RWPE1 (cell line): ENCODE results near the gene CHRNA7.

Experiments used
- CTCF ChIA-PET: fragments of 350-600 bp; sonication (Branson Sonifier 250); formaldehyde crosslinking; extraction: SDS; loops from one replicate; lab custom pipeline; 2021; lab: Yijun Ruan, JAX
- POLR2A ChIA-PET: fragments of 400-600 bp; formaldehyde crosslinking; extraction: SDS; loops from one replicate; lab custom pipeline; 2020; ENCODE audit warnings: antibody characterized with exemption; ENCODE audit not compliant: low non-redundant PET; lab: Yijun Ruan, JAX
- DNase-seq: peaks from one replicate; pipeline ENCODE4 v3.0.0; 2012; ENCODE audit warnings: low spot score
- H3K27ac ChIP-seq: fragments of 450-650 bp; 2 replicates; pipeline ENCODE4 v1.5.1; 2017
- TF ChIP-seq, protein P1 (sequence below): fragments of 450-650 bp; conservative IDR thresholded peaks from 2 replicates; pipeline ENCODE4 v1.5.1; 2017; ENCODE audit warnings: low read depth, mild to moderate bottlenecking

The CHRNA7 gene

DNA sequence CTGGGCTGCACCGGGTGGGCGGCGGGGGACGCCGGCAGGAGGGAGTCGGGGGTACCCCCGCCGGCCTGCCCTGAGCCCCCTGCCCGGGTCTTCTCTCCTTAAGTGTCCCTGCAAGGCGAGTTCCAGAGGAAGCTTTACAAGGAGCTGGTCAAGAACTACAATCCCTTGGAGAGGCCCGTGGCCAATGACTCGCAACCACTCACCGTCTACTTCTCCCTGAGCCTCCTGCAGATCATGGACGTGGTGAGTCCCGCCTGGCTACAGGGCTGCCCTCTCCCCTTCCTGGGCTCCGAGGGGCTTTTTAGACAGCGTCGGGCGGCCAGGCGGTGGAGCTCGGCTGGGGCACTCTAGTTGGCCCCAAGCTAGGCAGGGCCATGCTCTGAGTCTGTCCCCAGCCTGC, 480 bp downstream of the CHRNA7 start:
- H3K27ac ChIP-seq: no peak overlapping the region
- DNase-seq: no peak
- TF ChIP-seq, protein P1, sequence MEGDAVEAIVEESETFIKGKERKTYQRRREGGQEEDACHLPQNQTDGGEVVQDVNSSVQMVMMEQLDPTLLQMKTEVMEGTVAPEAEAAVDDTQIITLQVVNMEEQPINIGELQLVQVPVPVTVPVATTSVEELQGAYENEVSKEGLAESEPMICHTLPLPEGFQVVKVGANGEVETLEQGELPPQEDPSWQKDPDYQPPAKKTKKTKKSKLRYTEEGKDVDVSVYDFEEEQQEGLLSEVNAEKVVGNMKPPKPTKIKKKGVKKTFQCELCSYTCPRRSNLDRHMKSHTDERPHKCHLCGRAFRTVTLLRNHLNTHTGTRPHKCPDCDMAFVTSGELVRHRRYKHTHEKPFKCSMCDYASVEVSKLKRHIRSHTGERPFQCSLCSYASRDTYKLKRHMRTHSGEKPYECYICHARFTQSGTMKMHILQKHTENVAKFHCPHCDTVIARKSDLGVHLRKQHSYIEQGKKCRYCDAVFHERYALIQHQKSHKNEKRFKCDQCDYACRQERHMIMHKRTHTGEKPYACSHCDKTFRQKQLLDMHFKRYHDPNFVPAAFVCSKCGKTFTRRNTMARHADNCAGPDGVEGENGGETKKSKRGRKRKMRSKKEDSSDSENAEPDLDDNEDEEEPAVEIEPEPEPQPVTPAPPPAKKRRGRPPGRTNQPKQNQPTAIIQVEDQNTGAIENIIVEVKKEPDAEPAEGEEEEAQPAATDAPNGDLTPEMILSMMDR: no peak
- ChIA-PET POLR2A (no interaction called here), CTCF (interaction anchor here (0.6 kb wide), 1 partner anchor 630 kb away, joined by 3 read pairs; no protein-coding TSS in a partner anchor)

DNA sequence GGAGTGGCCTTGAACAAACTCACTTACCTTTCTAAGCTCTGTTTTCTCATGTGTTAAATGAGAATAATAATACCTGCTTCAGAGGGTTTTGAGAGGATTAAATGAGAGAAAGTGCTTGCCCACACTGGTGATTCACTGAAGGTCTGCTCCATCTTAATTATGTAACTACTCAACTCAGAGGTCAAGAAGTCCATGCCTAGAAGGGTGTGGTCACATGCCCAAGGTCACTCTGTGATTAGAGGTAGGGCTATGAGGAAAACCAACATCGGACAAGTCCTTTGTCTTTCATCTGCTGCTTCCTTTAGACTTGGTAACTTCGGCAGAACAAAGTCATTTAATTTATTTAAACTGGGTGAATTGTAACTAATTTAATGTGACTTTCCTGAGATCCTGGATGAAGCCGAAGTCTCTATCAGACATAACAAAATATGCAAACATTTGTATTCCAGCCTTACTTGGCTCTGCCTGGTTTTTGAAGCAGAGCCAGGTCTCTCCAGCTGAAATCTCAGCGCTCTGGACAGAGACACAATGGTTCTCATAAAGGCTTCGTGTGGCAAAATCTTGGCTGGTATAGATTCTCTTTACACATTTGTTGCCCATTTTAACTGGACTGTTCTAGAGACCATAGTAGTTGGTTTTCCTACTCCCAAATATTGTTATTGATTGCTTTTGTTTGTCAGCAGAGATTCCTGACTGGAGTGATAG, 3.0 kb downstream of the CHRNA7 start:
- TF ChIP-seq, protein P1: no peak
- DNase-seq: no peak
- ChIA-PET CTCF (no interaction called here), POLR2A (no interaction called here)
- no peak overlapping the region for H3K27ac ChIP-seq

DNA sequence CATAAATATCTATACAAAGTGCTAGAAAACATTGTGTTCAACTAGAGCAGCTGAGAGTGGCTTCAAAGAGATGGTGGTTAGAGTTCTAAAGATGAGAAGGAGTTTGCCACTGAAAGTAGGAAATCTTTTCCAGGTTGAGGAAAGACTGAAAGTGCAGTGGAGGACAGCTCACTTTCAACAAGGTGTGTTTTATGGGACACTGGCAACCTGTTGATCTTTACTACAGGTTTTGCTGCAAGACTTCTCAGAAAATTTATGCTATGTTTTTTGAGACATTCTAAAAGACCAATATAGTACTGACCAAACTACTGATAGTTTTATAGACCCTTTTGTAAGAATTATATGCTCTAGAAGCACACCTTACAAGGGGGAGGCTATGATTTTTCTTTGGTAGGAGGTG, 3.8 kb downstream of the CHRNA7 start:
- TF ChIP-seq, protein P1: no peak
- DNase-seq: no peak
- ChIA-PET POLR2A (no interaction called here), CTCF (no interaction called here)
- no peak overlapping the region for H3K27ac ChIP-seq

DNA sequence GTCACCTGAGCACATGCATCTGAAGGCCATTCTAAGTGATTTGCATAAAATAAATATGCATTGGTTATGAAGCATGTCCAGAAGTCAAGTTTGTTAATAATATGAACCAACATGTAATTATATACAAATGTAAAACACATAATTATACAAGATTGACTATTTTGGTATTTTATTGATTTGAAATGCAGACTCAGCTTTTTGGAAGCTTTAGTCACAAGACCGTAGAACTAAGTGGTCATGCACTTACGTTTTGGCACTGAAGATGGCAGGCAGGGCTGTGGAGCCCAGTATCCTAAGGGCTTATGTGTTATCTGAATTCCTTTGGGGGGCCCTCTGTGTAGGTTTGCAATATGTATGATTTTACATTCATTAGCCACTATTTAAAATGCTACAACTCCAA, 5.0 kb downstream of the CHRNA7 start:
- CTCF ChIA-PET: interaction anchor here (1.5 kb wide), 1 partner anchor 57 kb away, joined by 10 read pairs; no protein-coding TSS in a partner anchor
- no peak for DNase-seq
- H3K27ac ChIP-seq: no peak overlapping the region
- POLR2A ChIA-PET: no interaction called here
- TF ChIP-seq, protein P1: no peak

DNA sequence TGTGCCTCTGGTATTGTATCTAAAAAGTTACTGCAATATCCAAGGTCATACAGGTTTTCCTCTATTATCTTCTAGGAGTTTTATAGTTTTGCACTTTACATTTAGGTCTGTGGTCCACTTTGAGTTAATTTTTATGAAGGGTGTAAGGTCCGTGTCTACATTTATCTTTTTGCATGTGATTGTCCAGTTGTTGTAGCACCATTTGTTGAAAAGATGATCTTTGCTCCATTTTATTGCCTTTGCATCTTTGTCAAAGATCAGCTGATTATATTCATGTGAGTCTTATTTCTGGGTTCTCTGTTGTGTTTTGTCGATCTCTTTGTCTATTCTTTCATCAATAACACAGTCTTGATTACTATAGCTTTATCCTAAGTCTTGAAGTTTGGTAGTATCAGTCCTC, 6.7 kb downstream of the CHRNA7 start:
- no peak for DNase-seq
- TF ChIP-seq, protein P1: no peak
- ChIA-PET POLR2A (no interaction called here), CTCF (no interaction called here)
- H3K27ac ChIP-seq: no peak overlapping the region

DNA sequence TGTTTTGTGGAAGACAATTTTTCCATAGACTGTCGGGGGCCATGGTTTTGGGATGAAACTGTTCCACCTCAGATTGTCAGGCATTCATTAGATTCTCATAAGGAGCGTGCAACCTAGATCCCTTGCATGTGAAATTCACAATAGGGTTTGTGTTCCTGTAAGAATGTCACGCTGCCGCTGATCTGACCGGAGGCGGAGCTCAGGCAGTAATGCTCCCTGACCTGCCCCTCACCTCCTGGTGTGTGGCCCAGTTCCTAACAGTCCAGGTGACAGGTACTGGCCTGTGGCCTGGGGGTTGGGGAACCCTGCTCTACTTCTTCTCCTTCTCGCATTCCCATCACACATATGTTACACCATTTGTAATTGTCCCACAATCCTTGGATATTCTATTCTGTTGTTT, 11.0 kb downstream of the CHRNA7 start:
- no peak overlapping the region for H3K27ac ChIP-seq
- ChIA-PET POLR2A (no interaction called here), CTCF (interaction anchor here (0.6 kb wide), 1 partner anchor 704 kb away, joined by 3 read pairs; no protein-coding TSS in a partner anchor)
- TF ChIP-seq, protein P1: no peak
- no peak for DNase-seq
